ENCODE data around the gene LEMD1.

LEMD1 gene

DNA sequence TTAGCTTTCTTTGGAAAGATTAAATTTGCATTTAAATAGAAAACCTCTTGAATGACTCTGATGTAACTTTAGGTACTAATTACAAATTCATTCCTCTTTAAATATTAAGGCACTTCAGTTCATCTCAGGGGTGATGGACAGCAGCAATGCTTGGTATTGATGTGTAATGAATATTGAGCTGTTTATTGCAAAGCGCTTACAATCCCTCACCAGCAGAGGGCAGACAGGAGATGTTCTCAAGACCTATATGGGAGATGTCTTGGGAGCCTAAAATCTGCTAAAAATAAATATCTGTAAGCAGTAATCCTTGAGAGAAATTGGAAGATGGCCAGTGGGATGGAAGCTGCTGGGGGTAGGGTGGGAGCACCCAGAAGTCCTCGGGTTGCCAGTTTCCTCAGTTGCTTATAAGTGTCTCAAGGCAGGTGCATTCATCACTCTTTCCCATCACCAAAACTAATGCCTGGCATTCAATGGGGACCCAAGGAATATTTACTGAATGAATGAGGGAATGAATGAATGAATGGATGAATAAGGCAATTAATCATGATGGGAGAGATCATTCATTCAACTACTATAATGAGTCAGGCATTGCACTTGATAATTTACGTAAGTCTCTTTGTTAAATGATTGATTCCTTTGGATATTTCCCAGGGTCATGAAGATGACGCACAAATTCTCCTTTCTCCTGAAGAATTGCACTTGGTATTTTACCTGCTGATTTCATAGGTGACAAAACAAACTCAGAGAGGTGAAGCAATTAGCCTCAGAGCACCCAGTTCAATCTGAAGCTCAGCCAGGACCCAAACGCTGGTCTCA lies 67.4 kb downstream of the LEMD1 start:
- TF ChIP-seq, protein P1, sequence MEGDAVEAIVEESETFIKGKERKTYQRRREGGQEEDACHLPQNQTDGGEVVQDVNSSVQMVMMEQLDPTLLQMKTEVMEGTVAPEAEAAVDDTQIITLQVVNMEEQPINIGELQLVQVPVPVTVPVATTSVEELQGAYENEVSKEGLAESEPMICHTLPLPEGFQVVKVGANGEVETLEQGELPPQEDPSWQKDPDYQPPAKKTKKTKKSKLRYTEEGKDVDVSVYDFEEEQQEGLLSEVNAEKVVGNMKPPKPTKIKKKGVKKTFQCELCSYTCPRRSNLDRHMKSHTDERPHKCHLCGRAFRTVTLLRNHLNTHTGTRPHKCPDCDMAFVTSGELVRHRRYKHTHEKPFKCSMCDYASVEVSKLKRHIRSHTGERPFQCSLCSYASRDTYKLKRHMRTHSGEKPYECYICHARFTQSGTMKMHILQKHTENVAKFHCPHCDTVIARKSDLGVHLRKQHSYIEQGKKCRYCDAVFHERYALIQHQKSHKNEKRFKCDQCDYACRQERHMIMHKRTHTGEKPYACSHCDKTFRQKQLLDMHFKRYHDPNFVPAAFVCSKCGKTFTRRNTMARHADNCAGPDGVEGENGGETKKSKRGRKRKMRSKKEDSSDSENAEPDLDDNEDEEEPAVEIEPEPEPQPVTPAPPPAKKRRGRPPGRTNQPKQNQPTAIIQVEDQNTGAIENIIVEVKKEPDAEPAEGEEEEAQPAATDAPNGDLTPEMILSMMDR (IDR thresholded peaks at IDR 0.05): peak; percentile 87
- Mint-ChIP-seq H3K9me3 (no peaks in the 10 kb centered on the region), H3K27ac (no peak overlapping the region), H3K27me3 (ENCODE audit: low read depth, poor library complexity) (no peaks in the 10 kb centered on the region), H3K4me3 (no peak overlapping the region), H3K36me3 (ENCODE audit: low read depth) (no peaks in the 10 kb centered on the region), H3K4me1 (peaks cover 83% of the 10 kb centered on the region)
- peak; percentile 70 for DNase-seq

DNA sequence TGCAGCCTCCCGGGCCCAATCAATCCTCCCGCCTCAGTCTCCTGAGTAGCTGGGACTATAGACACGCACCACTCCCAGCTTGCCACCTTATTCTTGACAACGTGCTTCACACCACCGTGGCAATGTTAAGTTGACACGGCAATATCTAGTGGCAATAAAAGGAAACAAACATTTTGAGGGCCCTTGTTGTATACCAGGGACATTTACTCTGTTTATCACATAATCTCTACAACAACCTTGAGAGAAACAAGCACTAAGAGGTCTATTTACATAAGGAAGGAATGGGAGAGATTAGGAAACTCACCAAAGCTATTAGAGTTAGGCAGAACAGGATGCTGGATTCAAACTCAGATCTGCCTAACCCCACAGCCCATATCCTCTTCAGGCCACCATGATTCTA lies 68.2 kb downstream of the LEMD1 start:
- no peaks in the 10 kb centered on the region for H3K27me3 Mint-ChIP-seq (ENCODE audit: low read depth, poor library complexity)
- DNase-seq: no peak
- TF ChIP-seq, protein P1 (IDR thresholded peaks at IDR 0.05): no peak
- peaks cover 85% of the 10 kb centered on the region for H3K4me1 Mint-ChIP-seq
- no peak overlapping the region for H3K27ac Mint-ChIP-seq
- no peaks in the 10 kb centered on the region for H3K36me3 Mint-ChIP-seq (ENCODE audit: low read depth)
- H3K4me3 Mint-ChIP-seq: no peak overlapping the region
- H3K9me3 Mint-ChIP-seq: no peaks in the 10 kb centered on the region

DNA sequence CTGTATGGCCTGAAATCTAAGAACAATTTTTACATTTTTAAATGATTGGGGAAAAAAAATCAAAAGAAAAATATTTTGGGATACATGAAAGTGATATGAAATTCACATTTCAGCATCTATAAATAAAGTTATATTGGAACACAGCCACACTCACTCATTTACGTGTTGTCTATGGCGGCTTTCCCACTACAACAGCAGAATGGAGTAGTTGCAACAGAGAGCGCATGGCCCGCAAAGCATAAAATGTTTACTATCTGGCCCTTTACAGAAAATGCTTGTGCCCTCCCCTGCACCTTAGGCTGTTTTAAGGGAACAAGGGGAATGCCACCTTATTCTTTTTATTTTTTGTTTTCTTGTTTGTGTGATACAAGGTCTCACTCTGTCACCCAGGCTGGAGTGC lies 68.7 kb downstream of the LEMD1 start:
- H3K27me3 Mint-ChIP-seq (ENCODE audit: low read depth, poor library complexity): no peaks in the 10 kb centered on the region
- no peak overlapping the region for H3K27ac Mint-ChIP-seq
- no peak for DNase-seq
- H3K4me3 Mint-ChIP-seq: no peak overlapping the region
- H3K4me1 Mint-ChIP-seq: peaks cover 87% of the 10 kb centered on the region
- H3K36me3 Mint-ChIP-seq (ENCODE audit: low read depth): no peaks in the 10 kb centered on the region
- TF ChIP-seq, protein P1 (IDR thresholded peaks at IDR 0.05): no peak
- no peaks in the 10 kb centered on the region for H3K9me3 Mint-ChIP-seq

DNA sequence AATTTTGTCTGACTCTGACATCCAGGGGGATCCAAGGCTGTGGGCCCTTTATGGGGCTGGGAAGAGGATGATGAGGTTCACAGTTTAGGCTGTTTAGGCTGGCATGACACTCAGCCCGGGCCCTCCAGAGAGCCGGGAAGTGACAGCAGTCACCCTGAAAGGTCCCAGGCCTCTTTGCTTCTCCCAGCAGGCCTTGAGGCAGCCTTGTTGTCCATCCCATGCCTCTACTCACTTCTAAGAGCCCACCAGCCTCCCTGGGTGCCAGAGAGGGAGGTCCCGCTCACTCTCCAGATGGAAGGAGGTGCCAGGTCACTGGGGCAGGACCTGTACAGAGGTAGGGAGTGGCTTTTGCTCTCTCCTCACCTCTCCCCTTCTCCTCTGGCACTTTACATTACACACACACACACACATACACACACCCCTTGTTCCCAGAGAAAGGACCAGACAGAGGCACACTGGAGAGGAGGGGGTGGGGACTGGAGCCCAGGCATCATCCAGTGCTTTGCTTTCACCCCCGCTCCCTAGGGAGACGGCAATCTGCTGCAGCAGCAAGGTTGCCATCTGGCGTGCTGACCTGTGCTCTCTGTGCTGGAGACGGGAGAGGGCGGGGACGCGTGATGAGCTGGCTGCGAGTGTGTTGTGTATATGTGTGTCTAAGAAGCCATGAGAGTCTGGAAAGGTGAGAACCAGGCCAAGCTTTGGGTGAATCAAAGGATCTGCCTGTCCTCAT lies 69.7 kb downstream of the LEMD1 start:
- peak overlapping the region; percentile 85 for H3K27ac Mint-ChIP-seq
- no peaks in the 10 kb centered on the region for H3K9me3 Mint-ChIP-seq
- H3K4me3 Mint-ChIP-seq: no peak overlapping the region
- peaks cover 85% of the 10 kb centered on the region for H3K4me1 Mint-ChIP-seq
- no peaks in the 10 kb centered on the region for H3K36me3 Mint-ChIP-seq (ENCODE audit: low read depth)
- peak; percentile 70 for DNase-seq
- H3K27me3 Mint-ChIP-seq (ENCODE audit: low read depth, poor library complexity): peaks cover under 1% of the 10 kb centered on the region
- TF ChIP-seq, protein P1 (IDR thresholded peaks at IDR 0.05): no peak

DNA sequence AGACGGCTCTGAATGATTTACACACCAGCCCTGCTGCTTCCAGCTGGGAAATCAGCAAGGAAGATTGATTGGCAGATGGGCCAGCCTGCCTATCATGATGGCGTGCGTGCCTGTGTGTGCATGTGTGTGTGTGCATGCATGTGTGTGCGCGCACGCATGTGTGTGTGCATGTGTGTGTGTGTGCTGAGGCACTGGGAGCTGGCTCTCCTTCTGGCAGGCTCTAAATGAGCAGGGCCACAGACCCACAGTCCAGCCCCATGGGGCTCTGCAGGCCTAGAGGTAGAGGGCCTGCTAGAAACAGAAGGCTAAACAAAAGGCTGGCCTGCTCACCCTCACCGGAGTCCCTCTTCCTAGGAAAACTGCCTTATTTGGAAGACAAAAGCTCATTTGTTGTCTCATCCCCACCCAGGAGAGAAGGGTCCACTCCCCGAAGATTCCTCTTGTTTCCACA lies 71.1 kb downstream of the LEMD1 start:
- no peak for DNase-seq
- no peaks in the 10 kb centered on the region for H3K9me3 Mint-ChIP-seq
- H3K4me1 Mint-ChIP-seq: peaks cover 77% of the 10 kb centered on the region
- peaks cover 15% of the 10 kb centered on the region for H3K27me3 Mint-ChIP-seq (ENCODE audit: low read depth, poor library complexity)
- H3K36me3 Mint-ChIP-seq (ENCODE audit: low read depth): no peaks in the 10 kb centered on the region
- H3K4me3 Mint-ChIP-seq: peak overlapping the region; percentile 40
- H3K27ac Mint-ChIP-seq: no peak overlapping the region
- TF ChIP-seq, protein P1 (IDR thresholded peaks at IDR 0.05): no peak
